CD4-positive, alpha-beta T cell treated with Interleukin-17A for 4 hours (primary cell): ENCODE measurements around the gene ASCL1.

Source experiments
- DNase-seq: peaks from one replicate; pipeline ENCODE4 v3.0.0-alpha.2; 2020; ENCODE audit warnings: mixed read lengths

ASCL1 gene

GRCh38 chr12:102953221-102953620, 4.3 kb upstream of the ASCL1 start:
- DNase-seq = no peak

GRCh38 chr12:102954134-102954533, 3.3 kb upstream of the ASCL1 start:
- no peak for DNase-seq

GRCh38 chr12:102955926-102956737, 1.3 kb upstream of the ASCL1 start:
- no peak for DNase-seq

GRCh38 chr12:102956738-102957327, 641 bp upstream of the ASCL1 start:
- no peak for DNase-seq

GRCh38 chr12:102958073-102958829, 777 bp downstream of the ASCL1 start:
- no peak for DNase-seq

GRCh38 chr12:102958830-102959176, 1.3 kb downstream of the ASCL1 start:
- no peak for DNase-seq

GRCh38 chr12:102959391-102959790, 1.9 kb downstream of the ASCL1 start:
- no peak for DNase-seq

- DNase-seq = no peak
These were observed 3.4 kb downstream of the ASCL1 start for GRCh38 chr12:102960766-102961465.

- no peak for DNase-seq
These were observed 4.0 kb downstream of the ASCL1 start for GRCh38 chr12:102961466-102961855.

GRCh38 chr12:102962532-102962931, 5.1 kb downstream of the ASCL1 start:
- DNase-seq = no peak

- no peak for DNase-seq
These were observed 5.5 kb downstream of the ASCL1 start for GRCh38 chr12:102962986-102963385.

- DNase-seq = no peak
These were observed 6.3 kb downstream of the ASCL1 start for GRCh38 chr12:102963796-102964195.

GRCh38 chr12:102964872-102965271, 7.4 kb downstream of the ASCL1 start:
- no peak for DNase-seq

- no peak for DNase-seq
These were observed 8.0 kb downstream of the ASCL1 start for GRCh38 chr12:102965281-102966155.

- DNase-seq = no peak
These were observed 8.9 kb downstream of the ASCL1 start for GRCh38 chr12:102966200-102966863.

- no peak for DNase-seq
These were observed 13.3 kb downstream of the ASCL1 start for GRCh38 chr12:102970780-102971179.

- DNase-seq = no peak
These were observed 13.8 kb downstream of the ASCL1 start for GRCh38 chr12:102971227-102971626.

GRCh38 chr12:102973583-102973982, 16.1 kb downstream of the ASCL1 start:
- no peak for DNase-seq

GRCh38 chr12:102976609-102977280, 19.3 kb downstream of the ASCL1 start:
- DNase-seq = no peak

GRCh38 chr12:102977945-102978706, 20.7 kb downstream of the ASCL1 start:
- DNase-seq = no peak
